HG03159 (cell line): Measurements from ENCODE around the gene LIME1.

ENCODE experiments used
- ATAC-seq: cut with Tn5 transposase; IDR thresholded peaks from one replicate; pipeline ENCODE4 v1.9.1; 2021; ENCODE audit warnings: mild to moderate bottlenecking, moderate library complexity; ENCODE audit not compliant: unreplicated experiment

Gene LIME1

GRCh38 chr20:63748934-63749270 is 12.4 kb downstream of the LIME1 start:
- ATAC-seq: no peak

GRCh38 chr20:63749597-63750508 is 13.4 kb downstream of the LIME1 start:
- no peak for ATAC-seq

GRCh38 chr20:63750807-63751470 is 14.5 kb downstream of the LIME1 start:
- ATAC-seq: no peak

GRCh38 chr20:63751471-63752271 is 15.2 kb downstream of the LIME1 start:
- no peak for ATAC-seq

GRCh38 chr20:63752411-63753101 is 16.1 kb downstream of the LIME1 start:
- ATAC-seq: no peak

GRCh38 chr20:63753381-63753780 is 16.9 kb downstream of the LIME1 start:
- ATAC-seq: no peak

GRCh38 chr20:63754008-63754407 is 17.5 kb downstream of the LIME1 start:
- no peak for ATAC-seq

- no peak for ATAC-seq
These were observed 19.6 kb downstream of the LIME1 start for GRCh38 chr20:63755933-63756647.

GRCh38 chr20:63756648-63756991 is 20.2 kb downstream of the LIME1 start:
- ATAC-seq: no peak

- ATAC-seq: no peak
These were observed 21.7 kb downstream of the LIME1 start for GRCh38 chr20:63758152-63758551.

GRCh38 chr20:63759377-63759901 is 23.0 kb downstream of the LIME1 start:
- ATAC-seq: no peak

- ATAC-seq: no peak
These were observed 28.8 kb downstream of the LIME1 start for GRCh38 chr20:63765082-63765873.

- no peak for ATAC-seq
These were observed 29.4 kb downstream of the LIME1 start for GRCh38 chr20:63765902-63766301.

GRCh38 chr20:63766695-63767426 is 30.4 kb downstream of the LIME1 start:
- no peak for ATAC-seq

GRCh38 chr20:63767456-63767855 is 31.0 kb downstream of the LIME1 start:
- ATAC-seq: no peak

- no peak for ATAC-seq
These were observed 31.4 kb downstream of the LIME1 start for GRCh38 chr20:63767886-63768285.

- no peak for ATAC-seq
These were observed 32.4 kb downstream of the LIME1 start for GRCh38 chr20:63768591-63769515.
